Activated naive CD8-positive, alpha-beta T cell treated with anti-CD3 and anti-CD28 coated beads, Interleukin-2, amount 50 U/mL, for 24 hours (primary cell): ENCODE measurements around the gene MICAL3.
A peak's percentile ranks its signal among the peaks of the same experiment; 100 is the strongest.

Source experiments
- ATAC-seq: fragments of 150-1000 bp; cut with Tn5 transposase; one replicate; pipeline ENCODE4 v1.10.0; 2021
- DNase-seq: peaks from one replicate; pipeline ENCODE4 v3.0.0; 2021
- H3K27ac Mint-ChIP-seq: one replicate; pipeline ENCODE4 v1.8.0; 2021; ENCODE audit warnings: mild to moderate bottlenecking, mixed read lengths
- H3K27me3 Mint-ChIP-seq: one replicate; pipeline ENCODE4 v1.8.0; 2021; ENCODE audit warnings: mixed read lengths
- H3K36me3 Mint-ChIP-seq: one replicate; pipeline ENCODE4 v1.8.0; 2021; ENCODE audit warnings: low read depth, mixed read lengths
- H3K4me1 Mint-ChIP-seq: one replicate; pipeline ENCODE4 v1.8.0; 2021; ENCODE audit warnings: mixed read lengths
- H3K4me3 Mint-ChIP-seq: one replicate; pipeline ENCODE4 v1.8.0; 2021; ENCODE audit warnings: mild to moderate bottlenecking, moderate library complexity, mixed read lengths
- H3K9me3 Mint-ChIP-seq: one replicate; pipeline ENCODE4 v1.8.0; 2021; ENCODE audit warnings: mixed read lengths

The MICAL3 gene

GRCh38 chr22:17925431-17925841, 98.9 kb downstream of the MICAL3 start:
- DNase-seq (no peak), ATAC-seq (no peak)
- Mint-ChIP-seq H3K27me3 (no peaks in the 10 kb centered on the region), H3K4me3 (no peak overlapping the region), H3K4me1 (peaks cover 26% of the 10 kb centered on the region), H3K27ac (no peak overlapping the region), H3K36me3 (no peaks in the 10 kb centered on the region), H3K9me3 (no peaks in the 10 kb centered on the region)

GRCh38 chr22:17924735-17925364, 99.5 kb downstream of the MICAL3 start:
- Mint-ChIP-seq H3K27ac (no peak overlapping the region), H3K27me3 (no peaks in the 10 kb centered on the region), H3K4me3 (no peak overlapping the region), H3K36me3 (no peaks in the 10 kb centered on the region), H3K4me1 (peaks cover 25% of the 10 kb centered on the region), H3K9me3 (no peaks in the 10 kb centered on the region)
- no peak for DNase-seq
- ATAC-seq, result no peak

- ATAC-seq (no peak), DNase-seq (no peak)
- Mint-ChIP-seq H3K9me3 (no peaks in the 10 kb centered on the region), H3K4me1 (peaks cover 27% of the 10 kb centered on the region), H3K27ac (no peak overlapping the region), H3K4me3 (no peak overlapping the region), H3K36me3 (no peaks in the 10 kb centered on the region), H3K27me3 (no peaks in the 10 kb centered on the region)
These were observed 100.3 kb downstream of the MICAL3 start for GRCh38 chr22:17924076-17924475.

GRCh38 chr22:17922925-17923903, 101.1 kb downstream of the MICAL3 start:
- Mint-ChIP-seq H3K27ac (no peak overlapping the region), H3K36me3 (no peaks in the 10 kb centered on the region), H3K9me3 (no peaks in the 10 kb centered on the region), H3K27me3 (no peaks in the 10 kb centered on the region), H3K4me1 (peaks cover 27% of the 10 kb centered on the region), H3K4me3 (no peak overlapping the region)
- ATAC-seq (no peak), DNase-seq (no peak)

GRCh38 chr22:17921871-17922821, 102.2 kb downstream of the MICAL3 start:
- Mint-ChIP-seq H3K27me3 (no peaks in the 10 kb centered on the region), H3K4me1 (peaks cover 27% of the 10 kb centered on the region), H3K9me3 (no peaks in the 10 kb centered on the region), H3K4me3 (no peak overlapping the region), H3K27ac (no peak overlapping the region), H3K36me3 (no peaks in the 10 kb centered on the region)
- DNase-seq (no peak), ATAC-seq (no peak)

- peaks cover 27% of the 10 kb centered on the region for H3K4me1 Mint-ChIP-seq
- no peaks in the 10 kb centered on the region for H3K27me3 Mint-ChIP-seq
- no peaks in the 10 kb centered on the region for H3K9me3 Mint-ChIP-seq
- H3K4me3 Mint-ChIP-seq, result no peak overlapping the region
- ATAC-seq, result no peak
- H3K27ac Mint-ChIP-seq, result no peak overlapping the region
- DNase-seq, result no peak
- H3K36me3 Mint-ChIP-seq, result no peaks in the 10 kb centered on the region
These were observed 103.2 kb downstream of the MICAL3 start for GRCh38 chr22:17920992-17921650.

- H3K36me3 Mint-ChIP-seq, result no peaks in the 10 kb centered on the region
- peak overlapping the region; percentile 25 for H3K27ac Mint-ChIP-seq
- H3K9me3 Mint-ChIP-seq, result no peaks in the 10 kb centered on the region
- peaks cover 27% of the 10 kb centered on the region for H3K4me1 Mint-ChIP-seq
- DNase-seq, result no peak
- no peak for ATAC-seq
- H3K4me3 Mint-ChIP-seq, result no peak overlapping the region
- no peaks in the 10 kb centered on the region for H3K27me3 Mint-ChIP-seq
These were observed 104.2 kb downstream of the MICAL3 start for GRCh38 chr22:17920145-17920605.

GRCh38 chr22:17919276-17920144, 104.9 kb downstream of the MICAL3 start:
- Mint-ChIP-seq H3K27me3 (no peaks in the 10 kb centered on the region), H3K36me3 (no peaks in the 10 kb centered on the region), H3K4me1 (peaks cover 27% of the 10 kb centered on the region), H3K9me3 (no peaks in the 10 kb centered on the region), H3K4me3 (no peak overlapping the region), H3K27ac (peak overlapping the region; percentile 20)
- no peak for ATAC-seq
- DNase-seq, result no peak

- ATAC-seq, result no peak
- H3K36me3 Mint-ChIP-seq, result no peaks in the 10 kb centered on the region
These were observed 105.5 kb downstream of the MICAL3 start for GRCh38 chr22:17918840-17919239.

GRCh38 chr22:17917490-17917983, 106.8 kb downstream of the MICAL3 start:
- no peaks in the 10 kb centered on the region for H3K27me3 Mint-ChIP-seq
- H3K27ac Mint-ChIP-seq, result no peak overlapping the region
- no peak for DNase-seq
- no peaks in the 10 kb centered on the region for H3K36me3 Mint-ChIP-seq
- peaks cover 22% of the 10 kb centered on the region for H3K4me1 Mint-ChIP-seq
- no peak for ATAC-seq
- no peak overlapping the region for H3K4me3 Mint-ChIP-seq
- no peaks in the 10 kb centered on the region for H3K9me3 Mint-ChIP-seq

More at GRCh38 chr22:17918840-17919239, 105.5 kb downstream of the MICAL3 start:
- H3K4me1 Mint-ChIP-seq, result peaks cover 25% of the 10 kb centered on the region
- DNase-seq, result no peak
- no peak overlapping the region for H3K27ac Mint-ChIP-seq
- no peaks in the 10 kb centered on the region for H3K27me3 Mint-ChIP-seq
- H3K4me3 Mint-ChIP-seq, result no peak overlapping the region
- H3K9me3 Mint-ChIP-seq, result no peaks in the 10 kb centered on the region

- H3K27me3 Mint-ChIP-seq, result no peaks in the 10 kb centered on the region
- ATAC-seq (no peak), DNase-seq (no peak)
- H3K4me1 Mint-ChIP-seq, result peaks cover 23% of the 10 kb centered on the region
- no peaks in the 10 kb centered on the region for H3K9me3 Mint-ChIP-seq
- no peak overlapping the region for H3K4me3 Mint-ChIP-seq
- no peak overlapping the region for H3K27ac Mint-ChIP-seq
- no peaks in the 10 kb centered on the region for H3K36me3 Mint-ChIP-seq
These were observed 108.0 kb downstream of the MICAL3 start for GRCh38 chr22:17916226-17916889.

- Mint-ChIP-seq H3K4me3 (no peak overlapping the region), H3K36me3 (no peaks in the 10 kb centered on the region), H3K4me1 (peaks cover 21% of the 10 kb centered on the region), H3K9me3 (no peaks in the 10 kb centered on the region), H3K27ac (no peak overlapping the region), H3K27me3 (no peaks in the 10 kb centered on the region)
- no peak for ATAC-seq
- DNase-seq, result no peak
These were observed 108.7 kb downstream of the MICAL3 start for GRCh38 chr22:17915676-17916075.
